NCI-H2029 (cell line): ENCODE measurements around the gene NKX2-8.

Source experiments
- DNase-seq: peaks from one replicate; lab custom pipeline; 2025; lab: John Stamatoyannopoulos, UW

Gene NKX2-8

GRCh38 chr14:36582011-36582873 is at the start of gene NKX2-8:
TSS of gene NKX2-8 (minus strand) at chr14:36582614. CDS start at chr14:36582389, 225 bp downstream.
- DNase-seq, result no peak

DNA sequence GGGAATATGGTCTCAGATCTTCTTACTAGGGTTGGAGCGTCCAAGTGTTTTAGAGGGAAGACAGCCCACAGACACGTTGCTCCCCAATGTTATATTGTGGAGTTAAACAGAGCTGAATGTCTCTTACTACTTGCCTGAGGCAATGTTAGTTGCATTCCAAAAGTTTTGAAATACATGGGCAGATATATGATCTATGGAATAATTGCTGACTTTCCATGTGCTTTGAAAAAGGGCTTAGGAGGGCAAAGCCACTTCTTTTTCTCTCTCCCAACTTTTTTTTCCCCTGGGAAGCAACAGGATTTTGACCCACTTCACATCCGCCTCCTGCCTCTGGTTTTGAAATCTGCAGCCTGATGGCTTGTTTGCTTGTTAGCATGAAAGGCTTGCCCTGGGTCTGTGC is 45.6 kb upstream of the NKX2-8 start:
- DNase-seq, result no peak

DNA sequence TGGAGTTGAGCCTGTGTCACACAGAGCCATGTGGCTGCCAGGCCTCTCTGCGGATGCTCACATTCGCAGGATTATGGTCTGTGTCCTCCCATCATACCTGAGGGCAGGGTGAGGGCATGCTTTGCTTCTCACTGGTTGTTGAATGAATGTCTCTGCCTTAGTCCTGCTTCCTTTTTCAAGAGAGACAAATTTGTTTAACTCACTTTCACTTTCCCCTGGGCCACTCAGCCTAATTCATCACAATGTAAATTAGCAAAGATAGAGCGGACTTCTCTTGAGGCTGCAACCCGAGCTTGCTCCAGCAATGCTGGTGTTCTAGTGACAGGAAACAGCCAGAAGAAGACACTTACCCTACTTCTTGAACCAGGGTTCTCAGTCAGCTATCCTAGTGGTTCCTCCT is 43.7 kb upstream of the NKX2-8 start:
- DNase-seq, result no peak

- no peak for DNase-seq
Observed at GRCh38 chr14:36625436-36625835, 43.0 kb upstream of the NKX2-8 start.

GRCh38 chr14:36625014-36625413 is 42.6 kb upstream of the NKX2-8 start:
- DNase-seq, result no peak

- DNase-seq, result peak; percentile 13
Observed at GRCh38 chr14:36619853-36620252, 37.4 kb upstream of the NKX2-8 start.

DNA sequence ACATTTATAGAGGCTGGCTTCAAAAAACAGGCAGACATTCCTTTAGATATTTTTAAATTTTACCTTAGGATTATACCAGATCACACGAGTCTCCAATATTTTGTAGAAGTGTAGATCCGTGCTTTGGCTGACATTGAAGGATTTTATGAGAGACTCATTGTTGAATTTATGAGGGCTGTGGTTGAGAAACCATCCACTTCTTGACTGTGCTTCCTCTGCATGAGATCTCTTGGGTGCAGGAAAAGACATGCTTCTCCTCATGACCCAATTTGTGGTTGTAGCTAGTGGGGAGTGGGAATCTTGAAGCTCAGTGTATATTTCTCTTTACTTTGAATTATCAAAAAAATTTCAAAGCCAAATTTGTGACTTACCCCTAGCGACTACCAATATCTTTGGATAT is 36.7 kb upstream of the NKX2-8 start:
- no peak for DNase-seq

DNA sequence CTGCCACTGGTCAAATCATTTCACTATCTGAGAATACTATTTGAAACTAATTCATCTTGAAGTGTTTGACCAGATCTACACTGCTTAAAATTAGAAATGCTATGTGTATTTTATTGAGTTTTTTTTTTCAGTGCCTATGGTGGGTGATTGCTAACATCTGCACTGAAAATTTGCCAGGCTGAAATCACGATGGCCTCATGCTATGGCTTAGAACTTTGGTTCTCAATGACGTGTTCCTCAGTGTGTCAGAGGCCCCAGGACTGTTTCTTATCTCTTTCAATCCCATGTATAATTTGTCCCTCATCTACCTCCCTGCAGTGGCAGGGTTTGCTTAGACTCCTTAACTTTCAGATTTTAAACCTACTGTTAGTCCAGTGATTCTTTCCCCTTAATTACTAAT is 36.2 kb upstream of the NKX2-8 start:
- DNase-seq, result no peak

GRCh38 chr14:36617824-36618223 is 35.4 kb upstream of the NKX2-8 start:
- DNase-seq, result no peak

- no peak for DNase-seq
Observed at GRCh38 chr14:36605506-36605857, 23.1 kb upstream of the NKX2-8 start.

DNA sequence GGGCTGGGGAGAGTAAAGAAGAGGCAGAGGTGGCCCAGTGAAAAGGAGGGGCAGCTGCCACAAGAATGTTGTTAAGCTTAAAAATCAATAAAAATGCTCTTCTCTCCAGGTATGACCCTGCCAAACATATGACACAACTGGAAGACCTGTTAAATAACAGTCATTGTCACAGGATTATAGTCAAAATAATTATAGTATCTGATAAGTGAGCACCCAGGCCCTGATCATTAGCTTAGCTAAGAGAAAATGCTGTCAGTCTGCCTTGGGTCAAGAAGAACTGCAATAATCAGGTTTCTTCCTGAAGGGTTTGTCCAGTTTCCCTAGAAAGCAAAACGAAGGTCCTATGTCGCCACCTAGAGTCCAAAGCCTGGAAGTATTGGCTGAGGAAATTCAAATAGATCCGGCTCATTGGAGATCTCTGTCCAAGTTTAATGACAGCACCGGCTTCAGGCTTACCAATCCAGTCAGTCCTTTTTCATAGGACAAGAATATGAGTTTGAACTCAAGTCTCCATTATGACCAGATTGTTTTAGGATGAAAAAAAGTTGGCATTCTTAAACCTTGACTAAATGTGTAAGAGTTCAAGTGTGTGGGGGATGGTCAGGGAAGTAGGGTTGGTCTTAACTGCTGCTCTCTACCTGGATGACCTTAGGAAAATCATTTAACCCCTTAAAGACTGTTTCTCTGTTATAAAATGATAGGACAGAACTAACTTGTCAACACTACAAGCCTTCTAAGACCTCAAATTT is 22.5 kb upstream of the NKX2-8 start:
- DNase-seq, result peak; percentile 90

GRCh38 chr14:36600431-36600830 is 18.0 kb upstream of the NKX2-8 start:
- no peak for DNase-seq

DNA sequence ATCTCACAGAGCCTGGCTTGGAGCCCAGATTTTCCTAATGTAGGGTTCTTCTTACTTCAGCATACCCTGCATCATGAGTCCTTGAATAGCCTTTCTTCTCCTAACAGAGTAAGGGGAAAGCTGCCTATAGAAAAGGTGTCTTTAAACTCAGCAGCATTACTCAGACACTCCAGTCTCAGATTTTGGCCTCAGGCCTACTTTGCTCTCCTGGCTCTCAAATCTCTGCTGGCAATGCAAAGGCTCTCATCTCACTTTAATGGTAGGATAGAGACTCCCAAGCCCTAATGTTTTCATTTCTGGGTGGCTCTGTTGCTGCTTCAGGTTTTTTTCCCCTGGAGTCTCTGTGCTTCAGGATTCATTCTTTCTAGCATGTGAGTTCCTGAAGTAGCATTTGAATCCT is 9.1 kb upstream of the NKX2-8 start:
- DNase-seq, result peak; percentile 20

GRCh38 chr14:36588788-36589187 is 6.4 kb upstream of the NKX2-8 start:
- DNase-seq, result no peak

GRCh38 chr14:36588119-36588518 is 5.7 kb upstream of the NKX2-8 start:
- DNase-seq, result no peak

DNA sequence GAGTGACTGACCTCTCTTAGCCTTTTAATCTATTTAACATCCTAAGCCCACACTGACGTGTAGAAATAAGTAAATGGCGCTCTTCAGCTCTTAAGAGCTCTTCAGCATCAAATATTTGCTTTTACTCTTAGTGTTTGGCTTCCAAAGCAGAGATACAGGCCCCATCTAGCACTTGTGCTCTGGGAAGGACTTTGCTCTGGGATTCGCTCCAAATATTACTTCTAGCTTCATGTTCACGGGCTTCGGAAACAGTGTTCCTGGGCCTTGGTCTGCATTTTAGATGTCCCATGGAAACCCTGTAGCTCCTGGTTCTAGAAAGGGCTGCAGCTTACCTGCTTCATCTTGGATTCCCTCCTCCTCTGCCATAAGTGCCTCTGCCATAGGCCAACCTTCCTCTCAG is 2.7 kb upstream of the NKX2-8 start:
- DNase-seq, result peak; percentile 94

DNA sequence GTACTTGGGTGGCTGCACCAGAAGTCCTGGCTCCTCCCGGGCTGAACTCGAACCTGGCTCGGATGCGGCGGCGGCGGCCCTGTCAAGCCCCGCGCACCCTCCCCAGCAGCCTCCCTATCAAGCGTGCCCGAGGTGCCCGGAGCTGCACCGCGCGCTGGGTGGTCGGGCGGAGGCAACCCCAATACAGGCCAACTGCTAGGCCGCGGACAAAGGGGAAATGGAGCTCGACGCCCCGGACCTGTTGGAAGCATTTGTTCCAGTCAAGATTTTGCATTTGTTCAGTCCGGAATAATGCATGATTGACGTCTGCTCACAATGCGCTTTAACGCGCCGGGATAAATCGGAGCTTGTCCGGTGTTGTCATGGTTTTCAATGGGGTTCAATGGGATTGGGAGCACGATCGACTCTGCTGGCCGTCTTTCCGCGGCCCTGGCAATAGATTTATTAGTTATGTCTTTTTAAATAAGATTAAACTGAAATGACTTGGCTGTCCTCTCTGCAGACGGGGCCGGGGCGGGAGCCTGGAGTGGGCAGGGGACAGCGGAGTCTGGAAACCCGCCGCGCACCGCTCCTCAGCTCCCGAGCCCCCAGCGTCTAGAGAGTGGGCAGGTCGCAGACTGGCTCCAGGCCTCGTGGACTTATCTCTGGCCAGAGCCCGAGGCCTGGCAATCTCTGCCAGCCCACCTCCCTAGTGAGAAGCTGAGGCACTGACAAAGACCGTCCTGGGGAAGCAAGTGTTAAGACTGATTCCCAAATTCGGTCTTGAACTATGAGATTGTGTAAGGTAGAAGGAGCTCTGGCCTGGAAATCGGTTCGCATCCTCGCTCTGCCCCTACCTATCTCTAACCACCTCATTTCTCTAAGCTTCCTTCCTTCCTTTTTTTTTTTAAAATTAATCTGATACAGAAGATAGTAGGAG is 1.7 kb upstream of the NKX2-8 start:
- no peak for DNase-seq

DNA sequence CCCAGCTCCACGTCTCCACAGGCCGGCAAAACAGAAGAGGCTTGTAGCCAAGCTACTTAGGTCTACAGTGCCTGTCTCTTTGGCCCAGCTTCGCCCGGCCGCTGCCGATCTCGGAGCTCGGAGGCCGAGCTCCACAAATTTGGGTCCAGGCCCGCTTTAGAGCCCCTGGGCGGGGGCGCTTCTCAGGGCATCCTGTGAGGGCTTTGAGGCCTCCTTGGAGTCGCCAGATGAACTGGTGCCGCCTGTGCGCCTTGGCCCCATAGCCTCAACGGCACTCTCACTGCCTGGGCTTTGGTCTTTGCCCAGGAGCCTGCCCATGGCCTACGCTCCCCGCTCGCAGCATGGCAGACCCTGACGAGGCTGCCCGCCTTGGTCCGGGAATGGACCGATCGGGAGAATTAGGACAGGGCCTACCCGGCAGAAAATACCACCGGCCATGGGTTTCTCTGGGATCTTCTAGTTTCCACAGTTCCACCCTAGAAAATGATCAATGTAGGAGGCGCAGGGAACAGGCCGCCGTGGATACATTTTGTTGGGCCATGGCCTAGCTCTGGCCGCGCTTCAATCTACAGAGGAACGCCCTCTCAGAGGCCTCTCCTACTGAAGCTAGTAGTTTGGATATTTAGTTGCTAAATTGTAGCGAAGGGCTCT is 953 bp upstream of the NKX2-8 start:
- DNase-seq, result no peak

DNA sequence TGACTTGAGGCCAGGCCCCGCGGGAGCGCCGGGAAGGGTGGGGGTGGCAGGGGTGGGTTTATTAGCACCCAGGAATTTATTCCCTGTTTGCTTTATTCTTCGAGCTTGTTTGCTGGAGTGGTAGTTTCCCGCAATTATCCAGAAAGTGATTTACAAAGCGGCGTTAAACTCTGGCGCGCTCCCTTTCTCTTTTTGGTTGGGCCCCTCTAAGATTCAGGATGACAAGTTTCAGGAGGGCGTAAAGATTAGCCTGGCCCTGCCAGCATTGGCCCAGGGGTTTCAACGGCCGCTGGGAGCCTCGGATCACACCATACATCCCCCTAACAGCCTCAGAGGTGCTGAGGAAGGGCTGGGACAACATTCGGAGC is 444 bp upstream of the NKX2-8 start:
- DNase-seq, result no peak

DNA sequence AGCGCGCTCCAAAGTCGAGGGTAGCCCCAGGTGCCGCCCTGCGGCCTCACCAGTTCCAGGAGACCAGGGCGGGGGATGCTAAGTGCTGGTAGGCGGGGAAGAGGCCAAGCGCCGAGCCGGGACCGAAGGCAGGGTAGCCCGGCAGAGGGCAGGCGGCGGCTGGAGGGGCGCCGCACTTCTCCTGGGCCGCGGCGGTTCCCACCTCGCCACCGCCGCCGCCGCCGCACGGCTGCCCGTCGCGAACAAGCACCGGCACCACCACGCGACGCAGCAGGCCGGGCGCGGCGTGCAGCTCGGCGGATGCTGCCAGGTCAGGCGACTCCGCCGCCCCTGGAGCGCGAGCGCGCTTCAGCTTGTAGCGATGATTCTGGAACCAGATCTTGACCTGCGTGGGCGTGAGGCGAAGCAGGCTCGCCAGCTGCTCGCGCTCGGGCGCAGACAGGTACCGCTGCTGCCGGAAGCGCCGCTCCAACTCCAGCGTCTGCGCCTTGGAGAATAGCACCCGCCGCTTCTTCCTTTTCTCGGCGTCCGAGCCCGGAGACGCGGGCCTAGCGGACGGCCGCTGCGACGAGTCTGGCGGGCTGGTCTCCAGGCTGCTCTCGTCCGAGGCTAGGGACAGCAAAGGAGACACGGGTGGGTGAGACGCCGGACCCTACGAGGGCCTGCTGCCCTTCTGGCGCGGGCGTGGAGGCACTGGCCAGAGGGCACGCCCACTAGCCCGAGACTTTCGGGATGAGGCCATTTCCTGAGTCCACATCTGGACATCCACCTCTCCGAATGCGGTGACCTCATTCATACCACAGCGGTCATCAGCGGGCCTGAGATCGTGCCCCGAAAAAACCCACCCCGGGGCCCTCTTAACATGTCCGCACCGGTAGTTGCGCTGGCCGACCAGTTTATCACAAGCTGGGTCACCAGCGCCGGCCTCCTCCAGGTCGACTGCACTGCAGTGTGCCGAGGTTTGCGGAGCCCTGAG is 1.3 kb downstream of the NKX2-8 start:
- DNase-seq, result peak; percentile 55
